HepG2 (cell line): ENCODE measurements around the gene MDH2. TPM values are rescaled to one million over a fixed set of nuclear protein-coding genes. Genes with fewer than 3 reads are reported as not detected.

Experiments
- ATAC-seq: fragments of 200-7000 bp; cut with Tn5 transposase; 3 replicates; pipeline ENCODE4 v1.9.1; 2020; ENCODE audit warnings: mild to moderate bottlenecking, moderate library complexity
- BruUV-seq: library from RNA; stranded (reverse); fragments of 400-500 nt; replicated peaks from 2 replicates; lab custom pipeline; 2021; lab: Mats Ljungman, UMichigan
- CTCF ChIA-PET: fragments of 300-600 bp; formaldehyde crosslinking; extraction: SDS; loops from one replicate; lab custom pipeline; 2021; ENCODE audit warnings: low total read pairs, inconsistent platforms, low intra/inter-chr PET ratio; lab: Yijun Ruan, JAX
- POLR2A ChIA-PET: fragments of 350-600 bp; sonication (Branson Sonifier 250); formaldehyde crosslinking; loops from one replicate; lab custom pipeline; 2020; ENCODE audit warnings: antibody characterized with exemption, inconsistent platforms; lab: Yijun Ruan, JAX
- DNase-seq: peaks from one replicate; pipeline ENCODE4 v3.0.0-alpha.2; 2015; ENCODE audit warnings: low spot score
- FAIRE-seq: peaks from 3 replicates; lab custom pipeline; 2011; peaks lifted over from hg19 to GRCh38; lab: Jason Lieb, UNC
- H2AFZ ChIP-seq: one replicate; pipeline ENCODE4 v1.6.1; 2011; ENCODE audit warnings: low read length, inconsistent platforms
- H3K27ac ChIP-seq: fragments of 300-600 bp; 3 replicates; pipeline ENCODE4 v1.8.0; 2011; ENCODE audit warnings: mixed run types, mild to moderate bottlenecking, mixed read lengths, low read length, inconsistent platforms; ENCODE audit not compliant: insufficient read depth; ENCODE audit errors: extremely low read length
- H3K27me3 ChIP-seq, 2 experiments: fragments of 200-600 bp in 1 of 2; 2 replicates in 1 of 2; 3 replicates in 1 of 2; pipeline versions ENCODE4 v1.6.0 to v1.8.0; 2011; ENCODE audit warnings: low read length in 2 of 2, mild to moderate bottlenecking in 2 of 2, moderate library complexity in 2 of 2, inconsistent platforms in 1 of 2; ENCODE audit not compliant: insufficient read depth in 2 of 2, control insufficient read depth in 1 of 2
- H3K36me3 ChIP-seq, 2 experiments: fragments of 200-600 bp in 1 of 2; replicated peaks in 1 of 2; 2 replicates in 1 of 2; 3 replicates in 1 of 2; pipeline versions ENCODE4 v1.5.1 to v1.8.0; 2011; ENCODE audit warnings: low read length in 2 of 2, inconsistent platforms in 1 of 2; ENCODE audit not compliant: insufficient read depth in 2 of 2, control insufficient read depth in 1 of 2
- H3K4me1 ChIP-seq: 2 replicates; pipeline ENCODE4 v1.5.1; 2012; ENCODE audit warnings: low read length, inconsistent platforms; ENCODE audit not compliant: insufficient read depth
- H3K4me2 ChIP-seq: 2 replicates; pipeline ENCODE4 v1.6.0; 2011; ENCODE audit warnings: low read depth, low read length, inconsistent platforms
- H3K4me3 ChIP-seq, 3 experiments: fragments of 200-600 bp in 1 of 3; sonication (generic), shearing (Covaris generic) in 1 of 3; replicated peaks in 1 of 3; 2 replicates each; pipeline ENCODE4 v1.5.1; 2011 to 2016; ENCODE audit warnings: low read length in 3 of 3, inconsistent platforms in 2 of 3, low read depth in 2 of 3, mild to moderate bottlenecking in 2 of 3, control low read depth in 1 of 3, mixed read lengths in 1 of 3; ENCODE audit not compliant: insufficient read depth in 1 of 3
- H3K79me2 ChIP-seq: one replicate; pipeline ENCODE4 v1.6.1; 2011; ENCODE audit warnings: low read length, inconsistent platforms; ENCODE audit not compliant: insufficient read depth
- H3K9ac ChIP-seq: 2 replicates; pipeline ENCODE4 v1.6.0; 2011; ENCODE audit warnings: mild to moderate bottlenecking, low read depth, low read length, inconsistent platforms; ENCODE audit not compliant: insufficient read depth
- H3K9me3 ChIP-seq: 2 replicates; pipeline ENCODE4 v1.5.1; 2012; ENCODE audit warnings: mild to moderate bottlenecking, low read length
- H4K20me1 ChIP-seq: 2 replicates; pipeline ENCODE4 v1.6.0; 2011; ENCODE audit warnings: inconsistent platforms, mild to moderate bottlenecking, low read length, moderate library complexity; ENCODE audit not compliant: insufficient read depth
- AGO1 ChIP-seq: fragments of 200-400 bp; formaldehyde crosslinking; IDR thresholded peaks from 2 replicates; pipeline ENCODE4 v1.6.1; 2017; ENCODE audit warnings: mild to moderate bottlenecking, low read depth, low read length, moderate library complexity; ENCODE audit not compliant: poor library complexity, severe bottlenecking
- ARNTL ChIP-seq: sonication (generic); formaldehyde crosslinking; IDR thresholded peaks from 2 replicates; pipeline ENCODE4 v1.4.0; 2020; ENCODE audit warnings: mild to moderate bottlenecking, missing genetic modification reagents
- RBM22 ChIP-seq: fragments of 200-400 bp; formaldehyde crosslinking; optimal IDR thresholded peaks from 2 replicates; pipeline ENCODE3; 2017; ENCODE audit warnings: mild to moderate bottlenecking, low read length, moderate library complexity
- ZNF318 ChIP-seq: sonication (generic); formaldehyde crosslinking; IDR thresholded peaks from 2 replicates; pipeline ENCODE4 v1.4.0; 2020; ENCODE audit warnings: mild to moderate bottlenecking, missing genetic modification reagents
- ZNF549 ChIP-seq: sonication (generic); formaldehyde crosslinking; IDR thresholded peaks from 2 replicates; pipeline ENCODE4 v1.5.0; 2020; ENCODE audit warnings: missing genetic modification reagents
- ZNF615 ChIP-seq: sonication (generic); formaldehyde crosslinking; IDR thresholded peaks from 2 replicates; pipeline ENCODE4 v1.5.0; 2020; ENCODE audit warnings: mild to moderate bottlenecking, missing genetic modification reagents, borderline replicate concordance
- ZSCAN25 ChIP-seq: sonication (generic); formaldehyde crosslinking; IDR thresholded peaks from 2 replicates; pipeline ENCODE4 v1.8.0; 2022; ENCODE audit warnings: mild to moderate bottlenecking, missing genetic modification reagents
- WGBS: methylation state at CpG from one replicate; pipeline ENCODE4 v1.1.6; 2017; ENCODE audit warnings: low lambda C conversion rate; 5-methylcytosine and 5-hydroxymethylcytosine counted together
- in situ Hi-C: cut with HindIII; loops from 2 replicates; pipeline ENCODE4 v1.10.0; 2017; ENCODE audit warnings: low pct_unique_long_range_greater_than_20kb; ENCODE audit not compliant: extremely low pct_ligation_motif_present
- intact Hi-C: fragments of 100-400 bp; cut with micrococcal nuclease; formaldehyde crosslinking; loops from one replicate; pipeline ENCODE4 v1.10.0; 2022; ENCODE audit not compliant: unreplicated experiment
- polyA plus RNA-seq, 8 experiments: library from polyadenylated mRNA; depleted of rRNA in 3 of 8; stranded (reverse) in 7 of 8; unstranded in 1 of 8; fragments of >200 nt; fragmentation: Illumina TruSeq in 4 of 8; extraction: Trizol in 4 of 8; gene quantifications; 2 replicates each; pipeline versions ENCODE4 v1.2.1 to v1.2.3, GENCODE V29; 2011 to 2016; ENCODE audit warnings: low read depth in 4 of 8, missing spikeins in 1 of 8, mixed read lengths in 1 of 8; ENCODE audit not compliant: insufficient read depth in 1 of 8
- total RNA-seq, 5 experiments: library from RNA; depleted of rRNA; stranded (reverse); fragments of >200 nt; fragmentation: Illumina TruSeq; extraction: Trizol; gene quantifications; 2 replicates each; pipeline ENCODE4 v1.2.3, GENCODE V29; 2016; ENCODE audit warnings: low read depth in 1 of 5
- TF ChIP-seq, protein P1 (sequence below): sonication (generic); formaldehyde crosslinking; IDR thresholded peaks from 2 replicates; pipeline ENCODE4 v1.4.0; 2020; ENCODE audit warnings: missing genetic modification reagents
- TF ChIP-seq, protein P2 (sequence below): fragments of 450-650 bp; IDR thresholded peaks from 2 replicates; pipeline ENCODE4 v1.6.1; 2016

Gene MDH2
- total and polyA plus RNA-seq, 2 of the 13 experiments (the other 11 are each of a cell fraction or from before 2014, with no cell fraction given), result 81.4 to 90.3 TPM

DNA sequence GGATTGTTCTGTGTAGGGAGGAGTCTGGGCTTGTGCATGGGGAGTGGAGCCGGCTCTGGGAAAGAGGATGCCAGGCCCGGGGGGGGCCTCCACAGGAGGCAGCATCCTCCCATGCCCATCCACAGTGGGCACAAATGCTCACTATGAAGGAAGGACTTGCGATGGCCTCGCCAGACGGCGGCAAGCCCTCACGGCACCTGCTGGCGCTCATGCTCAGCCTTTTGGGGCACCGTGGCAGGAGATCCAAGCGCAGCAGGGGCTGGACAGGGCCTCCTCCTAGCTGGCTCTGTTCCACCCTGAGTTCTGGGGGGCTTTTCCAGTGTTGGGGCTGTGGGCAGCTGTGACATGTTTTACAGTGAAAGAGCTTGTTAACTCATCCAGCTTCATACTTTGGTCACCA is 15.2 kb downstream of the MDH2 start (continued):
- no peak for TF ChIP-seq ZNF549 (CRISPR knock-in tag)
- TF ChIP-seq, protein P1, sequence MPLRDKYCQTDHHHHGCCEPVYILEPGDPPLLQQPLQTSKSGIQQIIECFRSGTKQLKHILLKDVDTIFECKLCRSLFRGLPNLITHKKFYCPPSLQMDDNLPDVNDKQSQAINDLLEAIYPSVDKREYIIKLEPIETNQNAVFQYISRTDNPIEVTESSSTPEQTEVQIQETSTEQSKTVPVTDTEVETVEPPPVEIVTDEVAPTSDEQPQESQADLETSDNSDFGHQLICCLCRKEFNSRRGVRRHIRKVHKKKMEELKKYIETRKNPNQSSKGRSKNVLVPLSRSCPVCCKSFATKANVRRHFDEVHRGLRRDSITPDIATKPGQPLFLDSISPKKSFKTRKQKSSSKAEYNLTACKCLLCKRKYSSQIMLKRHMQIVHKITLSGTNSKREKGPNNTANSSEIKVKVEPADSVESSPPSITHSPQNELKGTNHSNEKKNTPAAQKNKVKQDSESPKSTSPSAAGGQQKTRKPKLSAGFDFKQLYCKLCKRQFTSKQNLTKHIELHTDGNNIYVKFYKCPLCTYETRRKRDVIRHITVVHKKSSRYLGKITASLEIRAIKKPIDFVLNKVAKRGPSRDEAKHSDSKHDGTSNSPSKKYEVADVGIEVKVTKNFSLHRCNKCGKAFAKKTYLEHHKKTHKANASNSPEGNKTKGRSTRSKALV (CRISPR knock-in tag), result no peak
- no peak for TF ChIP-seq ARNTL
- TF ChIP-seq ZSCAN25 (CRISPR knock-in tag), result no peak

GRCh38 chr7:76063525-76063924 is 15.6 kb downstream of the MDH2 start:
- DNase-seq, result no peak
- in situ Hi-C loops, result no loop called here

More at GRCh38 chr7:76063525-76063924, 15.6 kb downstream of the MDH2 start:
- H3K4me1 ChIP-seq, result peaks cover 27% of the 10 kb centered on the region
- H3K4me2 ChIP-seq, result no peak overlapping the region
- peaks cover 44 to 83% of the 10 kb centered on the region in 2 experiments for H3K36me3 ChIP-seq
- no peaks in the 10 kb centered on the region for H3K9me3 ChIP-seq
- POLR2A ChIA-PET, result no interaction called here
- no TSS peak for BruUV-seq
- no peak overlapping the region for H3K4me3 ChIP-seq
- no peak overlapping the region for H3K9ac ChIP-seq
- ATAC-seq, result no peak
- H3K27ac ChIP-seq, result no peak overlapping the region
- H4K20me1 ChIP-seq, result no peaks in the 10 kb centered on the region; the same call in 1 of the 2 replicates
- intact Hi-C loops, result no loop called here
- FAIRE-seq, result no peak
- TF ChIP-seq ZNF318 (CRISPR knock-in tag), result no peak
- TF ChIP-seq, protein P2, sequence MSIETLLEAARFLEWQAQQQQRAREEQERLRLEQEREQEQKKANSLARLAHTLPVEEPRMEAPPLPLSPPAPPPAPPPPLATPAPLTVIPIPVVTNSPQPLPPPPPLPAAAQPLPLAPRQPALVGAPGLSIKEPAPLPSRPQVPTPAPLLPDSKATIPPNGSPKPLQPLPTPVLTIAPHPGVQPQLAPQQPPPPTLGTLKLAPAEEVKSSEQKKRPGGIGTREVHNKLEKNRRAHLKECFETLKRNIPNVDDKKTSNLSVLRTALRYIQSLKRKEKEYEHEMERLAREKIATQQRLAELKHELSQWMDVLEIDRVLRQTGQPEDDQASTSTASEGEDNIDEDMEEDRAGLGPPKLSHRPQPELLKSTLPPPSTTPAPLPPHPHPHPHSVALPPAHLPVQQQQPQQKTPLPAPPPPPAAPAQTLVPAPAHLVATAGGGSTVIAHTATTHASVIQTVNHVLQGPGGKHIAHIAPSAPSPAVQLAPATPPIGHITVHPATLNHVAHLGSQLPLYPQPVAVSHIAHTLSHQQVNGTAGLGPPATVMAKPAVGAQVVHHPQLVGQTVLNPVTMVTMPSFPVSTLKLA, result no peak
- no peak for TF ChIP-seq ZNF615 (CRISPR knock-in tag)
- TF ChIP-seq AGO1, result peak; percentile 81
- TF ChIP-seq RBM22, result peak; percentile 6
- TF ChIP-seq, all 625 proteins: peak for 2
- Histone ChIP-seq H3K27me3 (no peaks in the 10 kb centered on the region), H2AFZ (no peak overlapping the region), H3K79me2 (no peaks in the 10 kb centered on the region)
- CTCF ChIA-PET, result no interaction called here
- WGBS, result 82% methylated on average over 9 of the region's 14 CpGs
